ENCODE results near the gene DNMT3A. TPM values are rescaled to one million over a fixed set of nuclear protein-coding genes. Genes with fewer than 3 reads are reported as not detected.
A peak's percentile ranks its signal among the peaks of the same experiment; 100 is the strongest.

Gene DNMT3A
- total RNA-seq, 4 donors from 2014 or later, result 5.9 to 14.1 (median 8.0) TPM

- ATAC-seq (peak; percentile 20 to 22), DNase-seq (peak in 1 of 2 donors; percentile 41)
- in situ Hi-C loops (cut with MboI; ENCODE audit: low sequenced_read_pairs in 4 of 4), result no loop called here
- TF ChIP-seq, protein P1, sequence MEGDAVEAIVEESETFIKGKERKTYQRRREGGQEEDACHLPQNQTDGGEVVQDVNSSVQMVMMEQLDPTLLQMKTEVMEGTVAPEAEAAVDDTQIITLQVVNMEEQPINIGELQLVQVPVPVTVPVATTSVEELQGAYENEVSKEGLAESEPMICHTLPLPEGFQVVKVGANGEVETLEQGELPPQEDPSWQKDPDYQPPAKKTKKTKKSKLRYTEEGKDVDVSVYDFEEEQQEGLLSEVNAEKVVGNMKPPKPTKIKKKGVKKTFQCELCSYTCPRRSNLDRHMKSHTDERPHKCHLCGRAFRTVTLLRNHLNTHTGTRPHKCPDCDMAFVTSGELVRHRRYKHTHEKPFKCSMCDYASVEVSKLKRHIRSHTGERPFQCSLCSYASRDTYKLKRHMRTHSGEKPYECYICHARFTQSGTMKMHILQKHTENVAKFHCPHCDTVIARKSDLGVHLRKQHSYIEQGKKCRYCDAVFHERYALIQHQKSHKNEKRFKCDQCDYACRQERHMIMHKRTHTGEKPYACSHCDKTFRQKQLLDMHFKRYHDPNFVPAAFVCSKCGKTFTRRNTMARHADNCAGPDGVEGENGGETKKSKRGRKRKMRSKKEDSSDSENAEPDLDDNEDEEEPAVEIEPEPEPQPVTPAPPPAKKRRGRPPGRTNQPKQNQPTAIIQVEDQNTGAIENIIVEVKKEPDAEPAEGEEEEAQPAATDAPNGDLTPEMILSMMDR (IDR thresholded peaks at IDR 0.05 in 4 of 5, conservative IDR thresholded peaks at IDR 0.05 in 1 of 5), result no peak
- TF ChIP-seq POLR2A (IDR thresholded peaks at IDR 0.05), result no peak
- no peaks in the 10 kb centered on the region for H3K36me3 ChIP-seq
- H3K27ac ChIP-seq, result peak overlapping the region; percentile 84 to 98 (median 96)
- peaks cover 37 to 46% of the 10 kb centered on the region in 2 donors for H3K4me1 ChIP-seq
- peak overlapping the region; percentile 41 to 70 (median 64) for H3K4me3 ChIP-seq
- H3K9me3 ChIP-seq, result no peaks in the 10 kb centered on the region
- intact Hi-C loops (cut with DNase I; ENCODE audit: low total_unique reads), result loop anchor here (10.0 kb wide), 1 partner anchor 366 kb away; the partner anchor contains the start of gene DNAJC27
- no peaks in the 10 kb centered on the region for H3K27me3 ChIP-seq
Observed at GRCh38 chr2:25341011-25341727, 556 bp downstream of the DNMT3A start.

DNA sequence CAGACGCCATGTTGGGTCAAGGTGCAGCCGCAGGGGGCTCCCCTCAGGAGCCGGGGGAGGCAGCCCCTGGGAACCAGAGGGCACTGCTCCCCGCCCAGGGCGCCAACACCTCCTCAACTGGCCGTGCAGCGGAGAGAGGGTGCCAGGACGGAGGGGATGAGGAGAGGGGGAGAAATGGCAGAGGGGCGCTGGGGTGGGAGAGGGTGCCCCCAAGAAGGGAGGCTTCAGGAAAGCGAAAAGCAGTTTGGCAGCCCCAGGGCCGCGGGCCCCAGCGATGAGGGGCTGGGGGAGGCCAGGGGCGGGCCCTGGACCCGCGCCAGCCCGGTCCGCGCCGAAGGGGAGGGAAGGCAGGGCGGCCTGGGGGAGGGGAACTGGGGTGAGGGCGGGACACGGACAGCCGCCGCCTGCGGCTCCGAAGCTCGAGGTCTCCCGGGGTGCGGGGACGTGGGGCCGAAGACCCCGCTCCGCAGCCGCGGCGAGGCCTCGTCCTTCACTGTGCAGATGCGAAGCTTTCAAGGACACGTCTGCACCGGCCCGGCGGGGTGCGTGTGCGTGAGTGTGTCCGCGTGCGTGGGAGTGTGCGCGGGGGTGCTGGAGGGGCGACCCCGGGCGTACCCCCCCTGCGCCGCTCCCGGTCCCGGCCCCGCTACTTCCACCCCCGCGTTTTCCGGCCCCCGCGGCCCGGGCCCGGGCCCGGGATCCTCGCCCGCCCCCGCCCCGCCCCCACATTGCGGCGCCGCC is 1.4 kb downstream of the DNMT3A start:
- peak overlapping the region; percentile 84 to 98 (median 96) for H3K27ac ChIP-seq
- H3K4me1 ChIP-seq, result peaks cover 45 to 54% of the 10 kb centered on the region in 2 donors
- H3K4me3 ChIP-seq, result peak overlapping the region; percentile 63 to 84 (median 67)
- in situ Hi-C loops (cut with MboI; ENCODE audit: low sequenced_read_pairs in 4 of 4), result no loop called here
- H3K9me3 ChIP-seq, result no peaks in the 10 kb centered on the region
- H3K27me3 ChIP-seq, result no peaks in the 10 kb centered on the region
- TF ChIP-seq, protein P1 (IDR thresholded peaks at IDR 0.05 in 4 of 5, conservative IDR thresholded peaks at IDR 0.05 in 1 of 5), result no peak
- no peak for TF ChIP-seq POLR2A (IDR thresholded peaks at IDR 0.05)
- ATAC-seq (peak; percentile 14 to 35), DNase-seq (peak in 1 of 2 donors; percentile 64)
- H3K36me3 ChIP-seq, result no peaks in the 10 kb centered on the region
- intact Hi-C loops (cut with DNase I; ENCODE audit: low total_unique reads), result loop anchor here (10.0 kb wide), 1 partner anchor 366 kb away; the partner anchor contains the start of gene DNAJC27

DNA sequence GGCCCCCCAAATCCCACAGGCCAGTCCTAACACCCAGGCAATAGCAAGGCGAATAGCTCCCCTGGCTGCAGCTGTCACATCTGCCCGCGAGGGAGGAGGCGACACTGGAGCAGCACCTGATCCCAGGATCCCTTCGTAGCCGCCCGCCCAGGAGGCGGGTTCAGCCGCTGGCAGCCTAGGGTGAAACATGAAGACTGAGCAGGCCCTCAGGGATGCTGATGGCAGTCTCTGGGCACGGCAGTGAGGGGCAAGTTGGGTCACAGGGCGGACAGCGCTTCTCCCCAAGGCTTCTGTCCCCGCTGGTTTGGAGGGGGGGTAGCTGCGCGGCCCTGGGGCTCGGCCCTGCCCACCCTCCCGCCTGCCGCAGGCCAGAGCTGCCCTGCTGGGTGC is 1.9 kb downstream of the DNMT3A start:
- ATAC-seq, result peak; percentile 48 to 51
- peak; percentile 21 to 48 for TF ChIP-seq POLR2A (IDR thresholded peaks at IDR 0.05)
- TF ChIP-seq, protein P1 (IDR thresholded peaks at IDR 0.05 in 4 of 5, conservative IDR thresholded peaks at IDR 0.05 in 1 of 5), result peak in 3 of 5 experiments; percentile 34 to 56 (median 48)
- peak overlapping the region; percentile 63 to 84 (median 67) for H3K4me3 ChIP-seq
- intact Hi-C loops (cut with DNase I; ENCODE audit: low total_unique reads) (loop anchor here (2.0 to 10.0 kb wide), 2 partner anchors 35 to 365 kb away; partner anchors contain the start of gene DNAJC27), in situ Hi-C loops (cut with MboI; ENCODE audit: low sequenced_read_pairs in 4 of 4) (no loop called here)
- H3K27ac ChIP-seq, result peak overlapping the region; percentile 84 to 98 (median 96)
- no peaks in the 10 kb centered on the region for H3K9me3 ChIP-seq
- H3K36me3 ChIP-seq, result no peaks in the 10 kb centered on the region
- H3K4me1 ChIP-seq, result peaks cover 50 to 60% of the 10 kb centered on the region in 2 donors
- peak; percentile 74 to 93 for DNase-seq
- no peaks in the 10 kb centered on the region for H3K27me3 ChIP-seq

DNA sequence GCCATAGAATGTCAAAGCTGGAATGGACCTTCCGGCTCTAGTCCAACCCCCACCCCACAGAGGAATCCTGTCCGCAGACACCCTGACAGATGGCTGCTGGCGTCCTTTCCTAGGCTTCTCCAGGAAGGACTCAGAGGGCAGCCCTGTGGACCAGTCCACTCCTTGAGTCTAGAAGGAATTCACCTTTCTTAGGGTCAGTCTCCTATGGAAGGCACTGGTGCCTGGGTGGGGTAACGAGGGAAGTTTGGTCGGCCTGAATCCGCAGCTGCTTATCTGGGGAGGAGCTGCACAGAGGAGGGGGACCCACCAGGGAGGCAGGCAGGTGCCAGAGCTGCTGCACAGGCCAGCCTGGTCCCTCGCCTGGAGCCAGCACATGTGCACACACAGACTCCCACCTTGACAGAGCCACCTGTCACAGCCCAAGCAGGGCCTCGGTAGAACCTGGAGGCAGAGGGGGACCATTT is 2.5 kb downstream of the DNMT3A start:
- peaks cover 56 to 65% of the 10 kb centered on the region in 2 donors for H3K4me1 ChIP-seq
- no peaks in the 10 kb centered on the region for H3K9me3 ChIP-seq
- no peak for TF ChIP-seq POLR2A (IDR thresholded peaks at IDR 0.05)
- TF ChIP-seq, protein P1 (IDR thresholded peaks at IDR 0.05 in 4 of 5, conservative IDR thresholded peaks at IDR 0.05 in 1 of 5), result no peak
- in situ Hi-C loops (cut with MboI; ENCODE audit: low sequenced_read_pairs in 4 of 4) (no loop called here), intact Hi-C loops (cut with DNase I; ENCODE audit: low total_unique reads) (loop anchor here (2.0 kb wide), 1 partner anchor 34 kb away; no protein-coding TSS in a partner anchor)
- peak overlapping the region; percentile 84 to 98 (median 96) for H3K27ac ChIP-seq
- H3K27me3 ChIP-seq, result no peaks in the 10 kb centered on the region
- no peak for ATAC-seq
- H3K36me3 ChIP-seq, result no peaks in the 10 kb centered on the region
- no peak overlapping the region for H3K4me3 ChIP-seq
- DNase-seq, result peak in 1 of 2 donors; percentile 56
